ENCODE measurements around the gene C11orf68.

Gene C11orf68

GRCh38 chr11:65944191-65944590 is 25.3 kb upstream of the C11orf68 start:
- DNase-seq, result no peak

- DNase-seq, result no peak
Observed at GRCh38 chr11:65942531-65942930, 23.7 kb upstream of the C11orf68 start.

GRCh38 chr11:65941720-65942310 is 23.0 kb upstream of the C11orf68 start:
- no peak for DNase-seq

GRCh38 chr11:65937766-65938165 is 18.9 kb upstream of the C11orf68 start:
- DNase-seq, result no peak

- no peak for DNase-seq
Observed at GRCh38 chr11:65934014-65934413, 15.2 kb upstream of the C11orf68 start.

- DNase-seq, result no peak
Observed at GRCh38 chr11:65932558-65932919, 13.7 kb upstream of the C11orf68 start.

- no peak for DNase-seq
Observed at GRCh38 chr11:65931773-65932557, 13.1 kb upstream of the C11orf68 start.

- no peak for DNase-seq
Observed at GRCh38 chr11:65928667-65929066, 9.8 kb upstream of the C11orf68 start.

- no peak for DNase-seq
Observed at GRCh38 chr11:65927904-65928397, 9.1 kb upstream of the C11orf68 start.

GRCh38 chr11:65925397-65925796 is 6.5 kb upstream of the C11orf68 start:
- no peak for DNase-seq

- DNase-seq, result no peak
Observed at GRCh38 chr11:65922565-65922964, 3.7 kb upstream of the C11orf68 start.

- no peak for DNase-seq
Observed at GRCh38 chr11:65921876-65922275, 3.0 kb upstream of the C11orf68 start.

GRCh38 chr11:65921033-65921555 is 2.2 kb upstream of the C11orf68 start:
- no peak for DNase-seq

GRCh38 chr11:65920372-65920802 is 1.5 kb upstream of the C11orf68 start:
- DNase-seq, result no peak

- no peak for DNase-seq
Observed at GRCh38 chr11:65919573-65920371, 910 bp upstream of the C11orf68 start.

GRCh38 chr11:65919141-65919572 is 295 bp upstream of the C11orf68 start, which contains the start of gene DRAP1:
Gene DRAP1 (plus strand): TSS chr11:65919426. CDS start chr11:65919502, 76 bp downstream.
- DNase-seq, result peak; percentile 90 to 95

- no peak for DNase-seq
Observed at GRCh38 chr11:65917434-65918210, 1.2 kb downstream of the C11orf68 start.

- DNase-seq, result no peak
Observed at GRCh38 chr11:65917077-65917433, 1.8 kb downstream of the C11orf68 start.

GRCh38 chr11:65916391-65916790 is 2.5 kb downstream of the C11orf68 start:
- DNase-seq, result no peak

- no peak for DNase-seq
Observed at GRCh38 chr11:65915821-65916251, 3.0 kb downstream of the C11orf68 start.

- DNase-seq, result peak; percentile 69 to 74
Observed at GRCh38 chr11:65915101-65915820, 3.6 kb downstream of the C11orf68 start.

- DNase-seq, result no peak
Observed at GRCh38 chr11:65912845-65913244, 6.0 kb downstream of the C11orf68 start.
